Dermis microvascular lymphatic vessel endothelial cell (primary cell): ENCODE results near the gene MTFP1. TPM values are rescaled to one million over a fixed set of nuclear protein-coding genes. Genes with fewer than 3 reads are reported as not detected.
"Not testable (repeated sequence)": the region's sequence is repeated elsewhere in the genome, so short reads cannot be mapped to it uniquely, and the experiment has no call there.

Experiments used
- DNase-seq, 2 donors: peaks; one replicate each; pipeline versions ENCODE4 v3.0.0 to v3.0.0-alpha.2; 2010; ENCODE audit warnings: low read depth in 2 of 2
- total RNA-seq: library from RNA; depleted of rRNA; stranded (reverse); fragments of >200 nt; gene quantifications from 2 replicates; pipeline ENCODE4 v1.2.1, GENCODE V29; 2014

The MTFP1 gene
- total RNA-seq, 1 donor from 2014 or later: 33.6 TPM

GRCh38 chr22:30402028-30402765 lies 23.4 kb upstream of the MTFP1 start:
- DNase-seq: no peak

DNA sequence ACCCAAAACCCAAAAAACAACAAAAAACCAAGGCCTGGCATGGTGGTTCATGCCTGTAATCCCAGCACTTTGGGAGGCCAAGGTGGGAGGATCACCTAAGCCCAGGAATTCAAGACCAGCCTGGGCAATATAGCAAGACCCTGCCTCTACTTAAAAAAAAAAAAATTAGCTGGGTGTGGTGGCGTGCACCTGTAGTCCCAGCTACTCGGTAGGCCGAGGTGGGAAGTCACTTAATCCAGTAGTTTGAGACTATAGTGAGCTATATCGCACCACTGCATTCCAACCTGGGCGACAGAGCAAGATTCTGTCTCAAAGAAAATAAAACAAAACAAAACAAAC lies 22.8 kb upstream of the MTFP1 start:
- not testable (repeated sequence) for DNase-seq

GRCh38 chr22:30404307-30404706 lies 21.3 kb upstream of the MTFP1 start:
- no peak for DNase-seq

- no peak for DNase-seq
Observed at GRCh38 chr22:30405731-30406130, 19.8 kb upstream of the MTFP1 start.

DNA sequence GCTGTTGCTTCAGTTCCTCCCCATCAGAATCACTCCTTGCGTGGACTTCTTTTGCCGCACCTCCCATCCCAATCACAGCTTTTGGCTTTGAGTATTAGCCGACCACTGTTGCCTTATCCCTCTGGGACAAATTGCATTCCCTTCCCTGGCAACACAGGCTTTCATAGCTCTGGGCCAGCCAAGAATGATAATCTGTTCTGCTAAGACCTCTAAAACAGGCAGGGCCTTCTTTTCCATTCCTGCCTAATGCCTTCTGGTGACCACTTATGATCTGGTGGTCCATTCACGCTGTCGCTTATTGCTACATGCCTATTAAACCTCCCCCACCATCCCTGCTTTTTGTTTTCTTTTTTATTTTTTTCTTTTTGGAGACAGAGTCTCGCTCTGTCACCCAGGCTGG lies 19.2 kb upstream of the MTFP1 start:
- DNase-seq: no peak

DNA sequence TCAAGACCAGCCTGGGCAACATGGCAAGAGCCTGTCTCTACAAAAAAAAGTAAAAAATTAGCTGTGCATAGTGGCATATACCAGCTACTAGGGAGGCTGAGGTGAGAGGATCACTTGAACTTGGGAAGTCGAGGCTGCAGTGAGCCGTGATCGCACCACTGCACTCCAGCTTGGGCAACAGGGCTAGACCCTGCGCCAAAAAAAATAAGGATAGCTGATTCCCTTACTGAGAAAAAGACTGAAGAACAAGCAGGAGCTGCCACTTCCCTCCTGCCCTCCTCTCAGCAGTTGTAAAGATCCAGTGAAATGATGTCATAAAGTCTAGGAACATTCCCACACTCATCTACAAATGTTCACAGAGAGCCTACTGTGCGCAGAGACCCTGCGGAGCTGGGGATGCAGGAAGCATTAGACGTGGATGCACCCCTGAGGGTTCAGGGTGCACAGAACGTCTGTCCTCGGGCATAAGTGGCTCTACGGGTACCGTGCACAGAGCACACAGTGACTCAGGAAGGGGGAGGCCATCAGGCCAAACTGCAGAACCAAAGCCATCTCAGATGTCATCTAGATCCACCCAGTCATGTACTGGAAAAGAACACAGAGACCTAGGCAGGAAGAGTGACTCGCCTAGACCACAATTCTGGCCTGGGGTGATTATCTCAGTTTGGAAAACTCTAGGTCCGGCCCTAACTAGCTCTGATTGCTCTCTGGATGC lies 17.0 kb upstream of the MTFP1 start:
- peak; percentile 70 to 80 for DNase-seq

- DNase-seq: no peak
Observed at GRCh38 chr22:30411780-30412179, 13.8 kb upstream of the MTFP1 start.

DNA sequence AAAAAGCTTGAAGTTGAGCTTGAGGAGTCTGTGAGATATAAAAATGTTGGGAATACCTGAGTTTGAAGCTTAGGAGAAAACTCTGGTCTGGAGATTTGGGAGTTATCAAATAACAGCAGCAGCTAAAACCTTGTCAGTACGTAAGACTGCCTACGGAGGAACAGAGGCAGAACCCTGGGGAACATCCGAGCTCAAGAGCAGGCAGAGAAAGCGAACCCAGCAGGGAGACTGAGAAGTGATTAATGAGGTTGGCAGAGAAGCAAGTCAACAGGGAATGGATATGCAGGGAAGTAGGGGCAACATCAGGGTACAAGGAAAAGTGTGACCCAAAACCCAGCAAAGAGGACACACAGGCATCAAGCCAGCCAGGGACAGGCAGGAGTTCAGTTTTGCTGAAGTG lies 12.6 kb upstream of the MTFP1 start:
- DNase-seq: no peak

DNA sequence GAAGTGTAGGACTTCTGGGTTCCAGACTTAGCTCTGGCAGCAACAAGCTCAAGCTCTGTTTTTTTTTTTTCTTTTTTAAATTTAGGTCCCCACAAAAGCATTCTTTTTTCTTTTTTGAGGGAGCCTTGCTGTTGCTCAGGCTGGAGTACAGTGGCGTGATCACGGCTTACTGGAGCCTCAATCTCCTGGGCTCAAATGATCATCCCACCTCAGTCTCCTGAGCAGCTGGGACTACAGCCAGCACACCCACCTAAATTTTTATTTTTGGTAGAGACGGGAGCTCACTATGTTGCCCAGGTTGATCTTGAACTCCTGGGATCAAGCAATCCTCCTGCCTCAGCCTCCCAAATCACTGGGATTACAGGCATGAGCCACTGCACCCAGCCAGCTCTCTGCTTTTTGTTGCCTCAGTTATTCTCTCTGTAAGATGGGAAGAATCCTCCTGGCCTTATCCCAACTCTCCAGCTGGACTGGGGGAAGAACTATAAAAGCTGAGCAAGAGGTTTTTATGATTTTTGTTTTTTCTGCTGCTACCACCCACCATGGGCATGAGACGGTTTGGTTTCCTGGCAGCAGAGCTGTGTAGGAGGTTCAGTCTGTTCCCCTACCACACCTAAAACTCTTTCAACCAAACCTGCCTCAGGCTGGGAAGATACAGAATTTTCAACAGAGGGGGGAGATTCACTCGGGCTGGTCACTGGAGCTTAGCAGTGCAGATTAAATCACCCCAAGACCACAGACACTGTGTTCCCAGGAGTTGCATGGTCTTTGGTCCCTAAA lies 11.6 kb upstream of the MTFP1 start:
- no peak for DNase-seq

DNA sequence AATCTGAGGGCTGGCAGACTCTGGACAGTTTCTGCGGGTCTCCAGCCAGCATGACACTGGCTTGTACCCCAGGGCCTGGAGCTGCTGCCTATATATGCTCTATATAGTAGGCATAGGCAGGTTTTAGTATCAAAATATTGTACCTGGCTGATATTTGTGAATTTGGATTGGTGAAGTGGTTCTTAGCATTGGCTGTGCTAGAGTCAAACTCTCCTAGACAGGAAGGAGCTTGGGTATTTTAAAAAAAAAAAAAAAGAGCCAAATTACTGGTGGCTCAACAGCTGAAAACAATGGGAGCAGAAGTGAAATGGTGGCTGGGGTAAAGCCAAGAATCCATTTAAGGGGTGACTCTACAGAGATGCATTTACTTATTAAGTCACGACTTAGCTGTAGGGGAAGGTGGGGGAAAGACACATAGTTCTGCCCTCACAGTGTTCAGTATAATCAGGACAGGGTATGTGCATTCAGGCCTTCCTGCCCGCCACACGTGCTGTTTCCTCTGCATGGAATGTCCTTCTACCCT lies 11.0 kb upstream of the MTFP1 start:
- DNase-seq: no peak

- no peak for DNase-seq
Observed at GRCh38 chr22:30416403-30416802, 9.2 kb upstream of the MTFP1 start.

- no peak for DNase-seq
Observed at GRCh38 chr22:30416837-30417236, 8.7 kb upstream of the MTFP1 start.

DNA sequence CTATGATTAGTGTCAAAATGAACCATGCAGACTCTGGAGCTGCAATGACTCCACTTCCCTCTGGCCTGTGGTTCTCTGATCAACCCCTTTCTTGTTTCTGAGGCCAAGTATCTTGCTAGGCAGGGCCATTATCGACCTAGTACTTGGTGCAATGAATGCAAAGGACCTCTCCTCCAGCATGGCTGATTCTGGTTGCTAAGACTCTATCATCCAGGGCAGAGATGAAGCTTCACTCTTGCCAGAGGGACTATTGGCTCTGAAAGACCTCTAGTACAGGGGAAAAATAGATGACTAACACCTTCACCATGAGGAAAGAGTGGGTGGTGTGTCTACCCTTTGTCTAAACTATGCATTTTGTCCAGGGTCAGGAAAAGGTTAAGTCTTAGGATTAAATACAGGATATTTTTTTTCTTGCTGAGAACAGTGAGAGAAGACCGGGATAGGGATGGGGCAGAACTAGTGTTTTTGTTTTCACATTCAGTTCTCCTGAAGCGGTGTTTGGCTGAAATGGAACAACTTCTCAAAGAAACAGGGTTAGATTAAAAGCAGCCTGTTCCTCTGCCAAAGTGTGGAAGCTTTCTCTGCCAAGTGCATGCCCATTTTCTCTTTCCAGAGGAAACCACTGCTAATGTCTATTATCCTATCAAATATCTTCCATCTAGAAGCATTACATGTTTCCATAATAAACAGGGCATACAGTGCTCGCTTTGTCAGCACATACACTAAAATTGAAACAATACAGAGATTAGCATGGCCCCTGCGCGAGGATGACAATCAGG lies 5.0 kb upstream of the MTFP1 start:
- DNase-seq: peak; percentile 84 to 88

- DNase-seq: peak; percentile 81 to 88
Observed at GRCh38 chr22:30421695-30422480, 3.7 kb upstream of the MTFP1 start.

- peak in 1 of 2 donors; percentile 58 for DNase-seq
Observed at GRCh38 chr22:30422481-30423300, 2.9 kb upstream of the MTFP1 start.

DNA sequence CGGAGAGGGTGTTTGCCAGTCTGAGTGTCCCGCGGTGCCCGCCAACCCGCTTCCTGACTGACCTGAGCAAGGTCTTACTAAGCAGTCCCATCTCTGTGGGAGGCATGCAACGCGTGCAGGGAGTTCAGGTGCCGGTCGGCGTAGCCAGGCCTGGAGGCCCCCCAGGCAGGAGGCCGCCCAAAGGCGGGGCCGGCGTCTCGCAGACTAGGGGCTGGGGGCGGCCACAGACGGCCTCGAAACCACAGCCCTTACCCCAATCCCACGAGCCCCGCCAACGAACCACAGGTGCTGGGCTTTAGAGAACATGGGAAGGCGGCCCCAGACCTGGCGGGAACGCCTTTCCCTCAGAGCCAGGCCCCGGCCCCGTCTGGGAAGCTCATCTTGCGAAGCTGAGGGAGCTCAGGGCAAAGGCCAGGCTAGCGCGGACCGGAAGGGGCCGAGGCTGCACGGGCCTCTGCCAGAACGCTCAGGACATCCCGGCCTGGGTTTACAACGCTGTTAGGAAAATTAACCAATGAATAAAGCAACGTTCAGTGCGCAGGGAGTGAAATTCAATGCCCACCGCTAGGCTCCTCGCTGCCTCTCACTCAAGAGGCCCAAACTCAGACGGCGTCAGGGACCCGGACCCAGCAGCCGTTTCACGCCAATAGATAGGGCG lies 2.1 kb upstream of the MTFP1 start:
- DNase-seq: peak; percentile 12 to 56

DNA sequence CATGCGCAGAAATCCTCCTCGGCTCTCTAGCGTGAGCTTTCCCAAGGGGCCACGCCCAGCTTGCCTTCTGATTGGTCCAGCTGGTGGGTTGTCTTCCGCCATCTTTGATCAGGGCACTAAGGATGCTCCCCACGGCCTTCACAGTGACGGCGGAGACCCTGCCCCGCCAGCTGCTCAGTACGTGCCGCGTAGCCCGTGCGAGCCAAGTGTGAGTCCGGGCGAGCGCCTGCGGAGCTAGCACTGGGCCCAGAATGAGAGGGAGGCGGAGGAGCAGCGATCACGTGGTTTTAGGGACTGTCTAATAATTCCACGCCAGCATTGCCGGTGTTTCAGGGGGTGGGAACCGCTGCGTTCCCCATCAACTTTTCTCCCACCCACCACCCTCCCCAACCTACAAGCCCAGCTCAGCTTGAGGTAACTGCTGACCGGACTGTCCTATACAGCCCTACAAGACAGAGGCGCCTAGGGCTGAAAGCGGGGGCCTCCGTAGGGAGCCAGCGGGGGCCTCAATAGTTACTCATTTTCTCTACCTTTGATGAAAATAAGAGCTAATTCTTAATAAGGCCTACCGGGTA lies 1.5 kb upstream of the MTFP1 start:
- DNase-seq: peak; percentile 99 to 100

DNA sequence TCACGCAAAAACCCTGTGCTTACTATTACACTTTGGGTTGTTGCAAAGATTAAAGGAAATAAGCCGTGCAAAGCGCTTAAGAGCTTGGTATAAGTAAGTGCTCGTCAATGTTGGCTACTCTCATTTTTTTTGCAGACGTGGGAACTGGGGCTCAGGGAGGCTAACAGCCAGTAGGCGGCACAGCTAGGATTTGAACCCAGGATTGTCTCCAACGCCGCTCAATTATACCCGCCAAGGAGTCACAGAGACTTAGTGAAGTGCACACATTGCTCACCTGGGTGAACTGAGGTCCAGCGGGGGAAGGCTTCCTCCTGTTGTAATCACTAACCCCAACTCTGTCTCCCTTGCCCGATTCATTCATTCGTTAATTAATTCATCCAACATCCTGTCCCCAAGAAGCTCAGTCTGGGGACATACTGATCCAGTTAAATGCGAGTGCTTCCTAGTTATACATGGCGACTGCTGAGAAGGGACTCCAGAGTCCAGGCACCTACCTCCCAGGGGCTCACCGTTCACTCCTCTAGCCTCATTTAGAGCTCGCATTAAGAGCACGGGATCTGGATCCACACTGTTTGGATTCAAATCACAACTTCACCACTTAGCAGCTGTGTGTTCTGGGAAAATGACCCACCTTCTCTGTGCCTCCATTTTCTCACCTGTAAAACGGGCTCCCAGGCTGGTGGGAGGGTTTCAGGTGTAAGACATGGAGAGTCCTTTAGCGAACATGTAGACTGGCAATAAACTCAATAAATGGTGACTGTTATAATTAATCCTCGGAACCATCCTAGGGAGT lies 838 bp upstream of the MTFP1 start:
- no peak for DNase-seq
